K562 (cell line): ENCODE measurements around the gene PRDM4.

Source experiments
- CBFA2T2 ChIP-seq: fragments of 450-650 bp; conservative IDR thresholded peaks from 2 replicates; pipeline ENCODE4 v1.6.1; 2017; ENCODE audit warnings: mild to moderate bottlenecking
- CREB3L1 ChIP-seq: fragments of 450-650 bp; IDR thresholded peaks from 2 replicates; pipeline ENCODE4 v1.6.1; 2014; ENCODE audit warnings: low read depth, mild to moderate bottlenecking, moderate library complexity, borderline replicate concordance
- CTCF ChIP-seq, 3 experiments: IDR thresholded peaks in 2 of 3; conservative IDR thresholded peaks in 1 of 3; 2 replicates each; pipeline ENCODE4 v1.5.1; 2011 to 2012; ENCODE audit warnings: low read length in 3 of 3, mild to moderate bottlenecking in 3 of 3, control low read depth in 2 of 3, improper control_type of control experiment in 1 of 3, inconsistent platforms in 1 of 3, low read depth in 1 of 3, mixed read lengths in 1 of 3, moderate library complexity in 1 of 3; ENCODE audit not compliant: insufficient read depth in 2 of 3
- EP300 ChIP-seq: IDR thresholded peaks from 2 replicates; pipeline ENCODE4 v1.6.1; 2012; ENCODE audit warnings: low read length, improper control_type of control experiment
- HMGXB4 ChIP-seq: sonication (generic); formaldehyde crosslinking; IDR thresholded peaks from 2 replicates; pipeline ENCODE4 v1.8.1; 2023; ENCODE audit warnings: mild to moderate bottlenecking, missing genetic modification reagents
- IRF2 ChIP-seq: sonication (generic); formaldehyde crosslinking; IDR thresholded peaks from 2 replicates; pipeline ENCODE4 v1.8.1; 2022; ENCODE audit warnings: mild to moderate bottlenecking, missing genetic modification reagents
- JUND ChIP-seq, 2 experiments: IDR thresholded peaks; 2 replicates in 1 of 2; 3 replicates in 1 of 2; pipeline ENCODE4 v1.6.1; 2011; ENCODE audit warnings: borderline replicate concordance in 2 of 2, low read depth in 2 of 2, low read length in 2 of 2, improper control_type of control experiment in 1 of 2, missing biosample characterization in 1 of 2, missing genetic modification characterization in 1 of 2, missing genetic modification reagents in 1 of 2
- RBM22 ChIP-seq: fragments of 200-400 bp; formaldehyde crosslinking; IDR thresholded peaks from 2 replicates; pipeline ENCODE4 v1.6.1; 2018; ENCODE audit warnings: low read length, low read depth; ENCODE audit not compliant: poor library complexity, severe bottlenecking

- TF ChIP-seq JUND (IDR thresholded peaks at IDR 0.05; ENCODE audit: borderline replicate concordance, low read depth, low read length) (no peak), JUND (tag; IDR thresholded peaks at IDR 0.05; ENCODE audit: borderline replicate concordance, low read depth, low read length) (no peak), CTCF (IDR thresholded peaks at IDR 0.05 in 2 of 3, conservative IDR thresholded peaks at IDR 0.05 in 1 of 3; ENCODE audit: insufficient read depth in 2 of 3, low read depth in 1 of 3, low read length in 3 of 3) (no peak), RBM22 (no peak), IRF2 (no peak), CREB3L1 (no peak), EP300 (no peak), CBFA2T2 (no peak), HMGXB4 (CRISPR knock-in tag) (no peak)
Measured at GRCh38 chr12:107767466-107767865, 6.5 kb upstream of the PRDM4 start.
